Measurements from ENCODE around the gene AHI1. TPM values are rescaled to one million over a fixed set of nuclear protein-coding genes. Genes with fewer than 3 reads are reported as not detected.

AHI1 gene
- polyA plus RNA-seq, 1 donor (not counting 4 experiments of a cell fraction or from before 2014, with no cell fraction given), result 7.0 TPM

GRCh38 chr6:135418040-135418760 lies 79.3 kb downstream of the AHI1 start:
- FAIRE-seq (no peak), DNase-seq (ENCODE audit: low read depth, low spot score) (no peak)
- Histone ChIP-seq H3K4me2 (ENCODE audit: control insufficient read depth, extremely low read depth, insufficient read depth, low read depth, low read length) (no peak overlapping the region), H3K4me1 (ENCODE audit: control insufficient read depth, extremely low read depth, insufficient read depth, low read length) (no peaks in the 10 kb centered on the region), H2AFZ (ENCODE audit: control insufficient read depth, low read length) (no peak overlapping the region), H3K27ac (ENCODE audit: control insufficient read depth, insufficient read depth, low read length) (no peak overlapping the region), H3K9me3 (ENCODE audit: control insufficient read depth, low read depth, low read length) (no peaks in the 10 kb centered on the region), H4K20me1 (ENCODE audit: control insufficient read depth, extremely low read depth, insufficient read depth, low read length) (no peaks in the 10 kb centered on the region), H3K27me3 (ENCODE audit: control insufficient read depth, extremely low read depth, insufficient read depth, low read length) (no peaks in the 10 kb centered on the region), H3K9me1 (ENCODE audit: control insufficient read depth, extremely low read depth, insufficient read depth, low read length) (no peaks in the 10 kb centered on the region), H3K36me3 (ENCODE audit: control insufficient read depth in 2 of 2, extremely low read depth in 1 of 2, insufficient read depth in 2 of 2, low read length in 2 of 2) (no peaks in the 10 kb centered on the region), H3K9ac (ENCODE audit: control insufficient read depth, extremely low read depth, insufficient read depth, low read length) (no peak overlapping the region), H3K79me2 (ENCODE audit: control insufficient read depth, insufficient read depth, low read length) (no peaks in the 10 kb centered on the region), H3K4me3 (ENCODE audit: control insufficient read depth in 2 of 3, extremely low read depth in 1 of 3, insufficient read depth in 2 of 3, low read depth in 1 of 3, low read length in 3 of 3) (no peak overlapping the region)
- dilution Hi-C loops (cut with MboI; ENCODE audit: extremely low pct_ligation_motif_present, low sequenced_read_pairs), result no loop called here
- TF ChIP-seq CTCF (optimal IDR thresholded peaks at IDR 0.05 in 1 of 3, IDR thresholded peaks at IDR 0.05 in 1 of 3, conservative IDR thresholded peaks at IDR 0.05 in 1 of 3; ENCODE audit: extremely low read depth in 1 of 3, insufficient read depth in 2 of 3, low read length in 3 of 3) (no peak), EZH2 (IDR thresholded peaks at IDR 0.05; ENCODE audit: low read length) (no peak)

- H3K36me3 ChIP-seq (ENCODE audit: control insufficient read depth in 2 of 2, extremely low read depth in 1 of 2, insufficient read depth in 2 of 2, low read length in 2 of 2), result no peaks in the 10 kb centered on the region
- H3K4me1 ChIP-seq (ENCODE audit: control insufficient read depth, extremely low read depth, insufficient read depth, low read length), result no peaks in the 10 kb centered on the region
- FAIRE-seq (no peak), DNase-seq (ENCODE audit: low read depth, low spot score) (no peak)
- H3K9ac ChIP-seq (ENCODE audit: control insufficient read depth, extremely low read depth, insufficient read depth, low read length), result no peak overlapping the region
- H3K27me3 ChIP-seq (ENCODE audit: control insufficient read depth, extremely low read depth, insufficient read depth, low read length), result no peaks in the 10 kb centered on the region
- no peak overlapping the region for H3K4me3 ChIP-seq (ENCODE audit: control insufficient read depth in 2 of 3, extremely low read depth in 1 of 3, insufficient read depth in 2 of 3, low read depth in 1 of 3, low read length in 3 of 3)
- H2AFZ ChIP-seq (ENCODE audit: control insufficient read depth, low read length), result no peak overlapping the region
- dilution Hi-C loops (cut with MboI; ENCODE audit: extremely low pct_ligation_motif_present, low sequenced_read_pairs), result no loop called here
- no peaks in the 10 kb centered on the region for H3K9me1 ChIP-seq (ENCODE audit: control insufficient read depth, extremely low read depth, insufficient read depth, low read length)
- no peak overlapping the region for H3K27ac ChIP-seq (ENCODE audit: control insufficient read depth, insufficient read depth, low read length)
- no peaks in the 10 kb centered on the region for H3K9me3 ChIP-seq (ENCODE audit: control insufficient read depth, low read depth, low read length)
- no peak overlapping the region for H3K4me2 ChIP-seq (ENCODE audit: control insufficient read depth, extremely low read depth, insufficient read depth, low read depth, low read length)
- TF ChIP-seq CTCF (optimal IDR thresholded peaks at IDR 0.05 in 1 of 3, IDR thresholded peaks at IDR 0.05 in 1 of 3, conservative IDR thresholded peaks at IDR 0.05 in 1 of 3; ENCODE audit: extremely low read depth in 1 of 3, insufficient read depth in 2 of 3, low read length in 3 of 3) (no peak), EZH2 (IDR thresholded peaks at IDR 0.05; ENCODE audit: low read length) (no peak)
- no peaks in the 10 kb centered on the region for H4K20me1 ChIP-seq (ENCODE audit: control insufficient read depth, extremely low read depth, insufficient read depth, low read length)
- no peaks in the 10 kb centered on the region for H3K79me2 ChIP-seq (ENCODE audit: control insufficient read depth, insufficient read depth, low read length)
Observed at GRCh38 chr6:135412761-135413160, 84.8 kb downstream of the AHI1 start.

Data from keratinocyte (primary cell).